Fibroblast of skin of scalp (primary cell): ENCODE measurements around the gene PICK1.
A peak's percentile ranks its signal among the peaks of the same experiment; 100 is the strongest.

ENCODE experiments used
- DNase-seq: peaks from one replicate; pipeline ENCODE4 v3.0.0-alpha.2; 2013

Gene PICK1

DNA sequence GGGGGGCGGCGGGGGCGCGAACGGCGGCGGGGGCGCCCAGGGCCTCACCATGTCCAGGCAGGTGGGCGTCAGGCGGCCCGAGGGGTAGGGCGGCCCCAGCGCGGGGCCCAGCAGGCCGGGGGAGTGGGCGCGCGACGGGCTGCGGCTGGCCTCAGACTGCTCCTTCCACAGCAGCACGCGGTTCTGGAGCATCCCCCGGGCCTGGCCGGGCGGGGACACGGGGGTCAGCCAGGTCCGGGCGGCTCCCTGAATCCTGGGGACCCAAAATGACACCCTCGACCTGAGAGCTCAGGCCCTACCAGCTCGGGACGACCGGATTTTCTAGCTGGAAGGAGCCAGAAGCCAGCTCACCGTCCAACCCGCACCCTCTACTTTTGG, 32.3 kb downstream of the PICK1 start:
- DNase-seq: no peak

DNA sequence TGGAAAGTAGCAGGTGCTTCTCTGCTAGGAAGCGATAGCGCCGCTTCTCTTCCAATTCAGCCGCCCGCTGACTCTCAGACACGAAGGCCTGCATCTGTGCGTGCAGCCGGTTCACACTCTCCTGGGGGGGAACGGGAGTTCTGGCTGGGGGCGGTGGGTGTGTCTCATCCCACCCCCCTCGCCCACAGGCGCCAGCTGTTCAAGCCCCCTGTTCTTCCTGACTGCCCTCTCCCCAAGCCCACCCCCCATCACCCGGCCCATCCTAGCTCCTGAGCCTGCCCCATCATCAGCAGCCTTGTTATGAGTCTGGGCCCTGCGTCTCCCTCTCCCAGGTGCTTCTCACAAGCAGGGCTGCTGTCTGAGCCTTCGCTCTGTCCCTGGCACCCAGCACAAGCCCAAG, 39.9 kb downstream of the PICK1 start:
- DNase-seq: no peak

DNA sequence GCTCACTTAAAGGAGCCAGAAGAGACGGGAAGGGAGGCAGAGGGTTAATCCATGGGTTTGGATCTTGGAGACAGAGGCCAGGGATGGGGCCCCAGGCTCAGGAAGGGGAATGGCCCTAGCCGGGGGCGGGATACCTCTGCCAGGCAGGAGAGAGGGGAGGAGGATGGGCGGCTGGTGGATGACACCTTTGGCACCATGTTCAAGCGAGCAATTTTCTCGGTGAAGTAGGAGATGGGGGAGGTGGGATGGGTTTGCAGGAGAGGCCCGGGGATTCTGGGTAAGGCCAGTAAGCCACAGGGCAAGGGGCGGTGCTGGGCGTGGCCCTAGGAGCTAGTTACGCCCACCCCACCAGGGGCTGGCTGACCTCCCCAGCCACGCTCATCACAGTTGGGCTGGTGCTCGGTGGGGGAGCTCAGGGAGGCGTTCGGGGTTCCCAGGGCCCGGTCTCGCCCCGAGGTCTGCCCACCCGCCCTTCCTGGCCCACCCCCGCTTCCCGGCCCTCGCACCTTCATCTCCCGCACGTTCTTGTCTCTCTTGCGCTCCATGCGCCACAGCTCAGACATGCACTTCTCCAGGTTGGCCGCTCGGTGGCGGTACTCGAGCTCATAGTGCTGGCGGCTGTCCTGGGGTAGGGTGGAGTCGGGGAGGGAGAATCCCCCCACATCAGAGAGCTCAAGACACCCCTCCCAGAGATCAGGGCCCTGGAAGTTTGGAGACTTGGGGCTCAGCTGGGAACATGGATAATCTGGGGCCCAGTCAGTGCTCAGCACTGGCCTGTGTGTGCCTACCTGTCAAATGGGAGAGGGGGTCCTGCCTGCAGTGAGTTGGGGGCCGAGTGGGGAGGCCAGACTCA, 40.6 kb downstream of the PICK1 start:
- peak; percentile 36 for DNase-seq

- peak; percentile 56 for DNase-seq
Measured at GRCh38 chr22:38098410-38099249, 41.4 kb downstream of the PICK1 start.

DNA sequence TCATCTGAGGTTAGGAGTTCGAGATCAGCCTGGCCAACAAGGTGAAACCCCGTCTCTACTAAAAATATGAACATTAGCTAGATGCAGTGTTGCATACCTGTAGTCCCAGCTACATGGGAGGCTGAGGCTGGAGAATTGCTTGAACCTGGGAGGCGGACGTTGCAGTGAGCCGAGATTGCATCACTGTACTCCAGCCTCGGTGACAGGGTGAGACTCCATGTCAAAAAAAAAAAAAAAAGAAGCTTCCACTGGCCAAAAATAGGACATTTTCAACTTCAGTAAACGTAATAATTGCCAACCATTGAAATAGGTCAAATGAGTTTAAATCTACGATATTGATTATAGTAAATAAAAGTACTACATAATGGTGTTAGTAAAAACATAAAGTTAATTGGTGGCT, 46.4 kb downstream of the PICK1 start:
- DNase-seq: no peak

DNA sequence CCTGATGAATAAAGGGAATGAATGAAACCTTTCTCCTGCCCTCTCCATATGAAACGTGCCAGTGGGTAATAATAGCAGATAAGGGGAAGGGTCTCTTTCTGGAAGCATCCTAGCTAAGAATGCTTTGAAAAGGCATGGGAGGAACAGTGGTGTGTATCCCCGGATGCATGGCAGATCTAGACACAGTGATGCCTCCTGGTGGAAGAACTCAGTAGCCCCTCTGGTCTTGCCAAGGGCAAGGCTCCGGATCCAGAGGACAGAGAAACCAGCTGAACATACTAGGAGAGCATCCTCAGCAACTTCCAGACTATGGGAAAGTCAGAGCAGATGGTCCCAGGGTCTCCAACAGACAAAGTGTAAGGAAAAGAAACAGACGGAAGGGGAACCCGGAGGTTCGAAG, 46.9 kb downstream of the PICK1 start:
- DNase-seq: peak; percentile 7

GRCh38 chr22:38106814-38107578, 49.8 kb downstream of the PICK1 start:
- no peak for DNase-seq

- DNase-seq: peak; percentile 11
Measured at GRCh38 chr22:38107692-38108515, 50.7 kb downstream of the PICK1 start.

DNA sequence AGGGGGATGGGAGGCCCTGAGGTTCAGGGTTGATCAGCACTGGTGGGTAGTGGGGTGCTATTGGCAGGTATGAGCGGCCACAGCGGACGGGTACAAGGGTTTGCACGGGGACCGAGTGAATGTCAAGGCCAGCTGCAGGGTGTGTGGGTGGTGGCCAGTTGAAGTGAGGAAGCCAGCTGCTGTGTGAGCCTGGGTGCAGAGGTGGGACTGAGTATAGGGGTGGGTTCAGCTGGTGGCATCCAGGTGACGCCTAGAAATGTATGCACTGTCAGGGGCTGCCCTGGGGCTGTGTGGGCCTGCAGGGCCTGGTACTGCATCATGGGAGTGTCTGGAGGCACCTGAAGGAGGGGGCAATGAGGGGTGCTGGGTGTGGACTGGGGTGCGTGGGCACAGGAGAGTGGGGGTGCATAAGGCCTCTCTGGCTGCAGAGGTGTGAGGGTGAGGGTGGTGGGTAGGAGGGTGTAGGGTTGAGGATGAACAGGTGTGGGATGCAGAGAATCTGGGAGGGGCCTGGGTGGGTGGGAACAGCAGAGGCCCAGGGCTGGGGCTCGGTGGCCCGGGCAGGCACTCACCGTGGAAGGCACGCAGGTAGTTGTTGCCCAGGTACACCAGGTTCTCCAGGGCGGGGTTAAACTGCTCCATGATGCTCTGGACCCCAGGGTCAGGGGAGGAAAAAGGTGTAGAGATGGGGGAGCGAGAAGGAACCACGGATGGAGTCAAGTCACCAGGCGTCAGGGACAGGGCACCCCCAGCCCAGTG, 51.5 kb downstream of the PICK1 start:
- no peak for DNase-seq

DNA sequence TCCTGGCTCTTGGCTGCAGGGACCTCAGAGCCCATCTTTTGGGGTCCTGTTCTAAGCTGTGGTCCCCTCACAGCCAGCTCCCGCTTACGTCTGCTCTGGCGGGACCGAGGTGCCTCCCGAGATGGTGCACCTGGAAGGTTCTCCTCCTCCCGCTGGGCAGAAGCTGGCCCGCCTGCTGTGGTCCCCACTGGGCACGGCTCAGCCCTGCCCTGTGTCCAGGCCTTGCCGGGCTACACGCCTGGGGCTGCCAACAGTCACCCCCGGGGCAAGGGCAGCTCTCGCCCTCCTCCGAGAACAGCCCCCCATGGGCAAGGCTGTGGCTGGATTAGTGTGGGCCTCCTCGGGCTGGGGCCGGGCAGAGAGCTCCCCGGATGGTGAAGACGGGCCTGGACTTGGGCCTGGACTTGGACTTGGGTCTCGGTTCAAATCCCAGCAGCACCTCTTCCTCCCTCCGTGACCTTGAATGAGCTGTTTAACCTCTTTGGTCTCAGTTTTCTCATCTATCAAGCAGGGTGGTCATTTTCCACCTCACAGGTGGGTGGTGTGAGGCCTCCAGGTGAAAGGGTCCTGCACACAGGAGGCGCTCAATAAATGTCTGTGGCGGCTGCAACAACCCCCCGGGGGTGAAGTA, 52.3 kb downstream of the PICK1 start:
- no peak for DNase-seq

- no peak for DNase-seq
Measured at GRCh38 chr22:38110008-38110862, 53.0 kb downstream of the PICK1 start, which contains the start of gene BAIAP2L2. BAIAP2L2 (minus strand) TSS chr22:38110684; CDS start chr22:38110525, 159 bp downstream.

- no peak for DNase-seq
Measured at GRCh38 chr22:38110863-38111852, 54.0 kb downstream of the PICK1 start.

GRCh38 chr22:38111925-38112355, 54.7 kb downstream of the PICK1 start:
- no peak for DNase-seq

DNA sequence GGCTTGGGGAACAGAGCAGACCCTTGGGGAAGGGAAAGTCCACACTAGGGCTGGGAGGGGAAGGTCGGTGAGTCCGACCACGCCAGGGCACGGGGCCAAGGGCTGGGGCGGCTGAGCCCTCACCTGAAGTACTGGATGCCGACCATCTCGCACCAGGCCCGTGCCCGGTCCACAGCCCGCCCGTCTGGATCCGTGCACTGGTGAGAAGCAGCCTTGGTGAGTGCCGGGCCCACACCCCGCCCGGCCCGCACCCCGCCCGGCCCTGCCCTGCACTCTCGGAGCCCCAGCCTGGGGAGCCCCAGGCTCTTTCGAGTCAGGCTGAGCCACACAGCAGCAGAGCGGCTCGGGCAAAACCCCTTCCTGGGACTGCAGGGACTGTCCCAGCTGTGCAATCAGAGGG, 55.2 kb downstream of the PICK1 start:
- DNase-seq: no peak

DNA sequence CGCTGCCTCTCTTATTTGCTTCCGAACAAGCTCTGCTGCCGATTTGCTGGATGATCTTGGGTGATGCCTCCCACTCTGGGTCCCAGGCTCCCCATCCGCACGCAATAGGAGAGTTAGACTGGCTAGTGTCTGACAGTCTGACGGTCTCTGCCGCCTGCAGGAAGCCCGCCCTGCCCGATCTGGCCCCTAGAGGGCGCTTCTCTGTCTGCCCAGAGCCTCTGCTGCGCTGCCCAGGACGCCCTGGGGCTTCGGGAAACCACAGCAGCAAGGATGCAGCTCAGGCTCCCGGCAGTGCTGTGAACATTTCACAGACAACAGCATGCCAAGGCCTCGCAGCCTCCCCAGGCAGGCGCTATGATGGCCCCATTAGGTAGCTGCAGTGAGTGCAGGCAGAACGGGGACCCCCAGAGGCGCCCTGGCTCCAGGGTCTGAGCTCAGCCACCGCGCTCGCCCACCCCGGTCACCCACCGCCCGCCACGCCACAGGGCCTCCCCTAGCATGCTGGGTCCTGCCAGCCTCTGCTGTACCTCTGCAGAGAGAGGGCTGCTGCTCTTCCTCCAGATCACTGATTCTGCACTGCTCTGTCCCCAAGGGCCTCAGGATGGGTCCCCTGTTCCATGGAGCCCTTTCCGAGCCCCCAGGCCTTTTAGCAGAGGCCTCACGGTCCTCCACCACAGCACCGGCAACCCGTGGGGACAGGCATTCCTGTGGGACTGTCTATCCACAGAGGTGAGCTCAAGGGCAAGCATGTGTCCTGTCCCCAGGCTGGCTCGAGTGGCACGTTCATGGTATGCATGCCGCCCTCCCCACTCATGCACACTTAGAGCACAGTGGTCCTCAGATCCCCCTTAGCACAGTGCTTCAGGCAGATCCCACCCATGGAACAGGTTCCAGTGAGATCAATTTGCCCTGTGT, 57.5 kb downstream of the PICK1 start:
- peak; percentile 86 for DNase-seq

GRCh38 chr22:38115423-38116205, 58.4 kb downstream of the PICK1 start:
- no peak for DNase-seq
